Loucy (cell line): ENCODE results near the gene DLL4.

Experiments
- H2AFZ ChIP-seq: fragments of 200-600 bp; sonication (generic); 2 replicates; pipeline ENCODE4 v1.6.0; 2016; ENCODE audit warnings: antibody characterized with exemption, mild to moderate bottlenecking, low read length, moderate library complexity
- H3F3A ChIP-seq: fragments of 200-600 bp; 2 replicates; pipeline ENCODE4 v1.6.0; 2016; ENCODE audit warnings: antibody characterized with exemption, low read depth, mild to moderate bottlenecking
- H3K27me3 ChIP-seq: fragments of 200-600 bp; sonication (generic); 2 replicates; pipeline ENCODE4 v1.6.1; 2014; ENCODE audit warnings: low read length, mild to moderate bottlenecking; ENCODE audit not compliant: insufficient read depth, poor library complexity, severe bottlenecking
- H3K36me3 ChIP-seq: fragments of 200-600 bp; sonication (generic); 2 replicates; pipeline ENCODE4 v1.6.1; 2016; ENCODE audit warnings: low read length; ENCODE audit not compliant: insufficient read depth
- H3K4me1 ChIP-seq: fragments of 200-600 bp; sonication (generic); 2 replicates; pipeline ENCODE4 v1.5.1; 2014; ENCODE audit warnings: low read length, mild to moderate bottlenecking; ENCODE audit not compliant: insufficient read depth, poor library complexity, severe bottlenecking
- H3K4me2 ChIP-seq: fragments of 200-600 bp; sonication (generic); 2 replicates; pipeline ENCODE4 v1.6.0; 2014; ENCODE audit warnings: antibody characterized with exemption, low read length, low read depth, mild to moderate bottlenecking; ENCODE audit not compliant: poor library complexity, severe bottlenecking
- H3K4me3 ChIP-seq: fragments of 200-600 bp; sonication (generic); 2 replicates; pipeline ENCODE4 v1.5.1; 2014; ENCODE audit warnings: low read length, mild to moderate bottlenecking, mixed read lengths; ENCODE audit not compliant: poor library complexity, severe bottlenecking
- H3K79me2 ChIP-seq: fragments of 200-600 bp; sonication (generic); 2 replicates; pipeline ENCODE4 v1.6.1; 2014; ENCODE audit warnings: low read length; ENCODE audit not compliant: insufficient read depth
- H3K9ac ChIP-seq: fragments of 200-600 bp; sonication (generic); 2 replicates; pipeline ENCODE4 v1.6.0; 2014; ENCODE audit warnings: mild to moderate bottlenecking, low read depth, low read length, moderate library complexity; ENCODE audit not compliant: poor library complexity, severe bottlenecking
- H3K9me2 ChIP-seq: fragments of 200-600 bp; sonication (generic); replicated peaks from 2 replicates; pipeline ENCODE4 v1.6.1; 2016; ENCODE audit warnings: low read depth, low read length, mixed read lengths
- H3K9me3 ChIP-seq: fragments of 200-600 bp; sonication (generic); 2 replicates; pipeline ENCODE4 v1.6.1; 2014; ENCODE audit warnings: mild to moderate bottlenecking, antibody characterized with exemption, low read length, low read depth; ENCODE audit not compliant: insufficient read depth
- H4K20me1 ChIP-seq: fragments of 200-600 bp; sonication (generic); 2 replicates; pipeline ENCODE4 v1.6.0; 2014; ENCODE audit warnings: antibody characterized with exemption, low read length, mild to moderate bottlenecking; ENCODE audit not compliant: insufficient read depth, poor library complexity, severe bottlenecking
- CTCF ChIP-seq: fragments of 200-600 bp; sonication (generic); conservative IDR thresholded peaks from 2 replicates; pipeline ENCODE4 v1.5.1; 2014; ENCODE audit warnings: mild to moderate bottlenecking, antibody characterized with exemption, low read length
- EZH2phosphoT487 ChIP-seq: fragments of 200-600 bp; IDR thresholded peaks from 2 replicates; pipeline ENCODE4 v1.6.1; 2018; ENCODE audit warnings: antibody characterized with exemption, mild to moderate bottlenecking, moderate library complexity, borderline replicate concordance

Gene DLL4

GRCh38 chr15:40911693-40912092 is 17.4 kb upstream of the DLL4 start:
- Histone ChIP-seq H3K79me2 (no peaks in the 10 kb centered on the region), H3K9me2 (no peaks in the 10 kb centered on the region), H4K20me1 (no peaks in the 10 kb centered on the region), H3K9me3 (no peaks in the 10 kb centered on the region), H3F3A (no peaks in the 10 kb centered on the region; the same call in 1 of the 2 replicates), H3K27me3 (no peaks in the 10 kb centered on the region), H3K4me3 (no peak overlapping the region), H3K4me1 (peaks cover 26% of the 10 kb centered on the region), H3K4me2 (no peak overlapping the region), H3K9ac (peak overlapping the region; percentile 3), H3K36me3 (no peaks in the 10 kb centered on the region), H2AFZ (peak overlapping the region; percentile 25)
- TF ChIP-seq EZH2phosphoT487: no peak
- no peak for TF ChIP-seq CTCF

GRCh38 chr15:40912478-40912877 is 16.7 kb upstream of the DLL4 start:
- no peaks in the 10 kb centered on the region for H3K27me3 ChIP-seq
- H3K36me3 ChIP-seq: no peaks in the 10 kb centered on the region
- H3K79me2 ChIP-seq: no peaks in the 10 kb centered on the region
- H3K9me2 ChIP-seq: no peaks in the 10 kb centered on the region
- no peak overlapping the region for H3K4me2 ChIP-seq
- no peak overlapping the region for H3K4me3 ChIP-seq
- H2AFZ ChIP-seq: no peak overlapping the region
- H3K4me1 ChIP-seq: peaks cover 20% of the 10 kb centered on the region
- no peaks in the 10 kb centered on the region; the same call in 1 of the 2 replicates for H3F3A ChIP-seq
- no peak overlapping the region for H3K9ac ChIP-seq
- H4K20me1 ChIP-seq: no peaks in the 10 kb centered on the region
- TF ChIP-seq CTCF (no peak), EZH2phosphoT487 (no peak)
- H3K9me3 ChIP-seq: no peaks in the 10 kb centered on the region

GRCh38 chr15:40914013-40914412 is 15.1 kb upstream of the DLL4 start:
- Histone ChIP-seq H3K36me3 (no peaks in the 10 kb centered on the region), H4K20me1 (no peaks in the 10 kb centered on the region), H3F3A (no peaks in the 10 kb centered on the region; the same call in 1 of the 2 replicates), H3K9me3 (no peaks in the 10 kb centered on the region), H3K9ac (no peak overlapping the region), H3K4me3 (no peak overlapping the region), H3K4me1 (peaks cover 9% of the 10 kb centered on the region), H3K79me2 (no peaks in the 10 kb centered on the region), H2AFZ (no peak overlapping the region), H3K4me2 (no peak overlapping the region), H3K9me2 (no peaks in the 10 kb centered on the region), H3K27me3 (no peaks in the 10 kb centered on the region)
- no peak for TF ChIP-seq CTCF
- TF ChIP-seq EZH2phosphoT487: no peak
